Endothelial cell of umbilical vein (primary cell): ENCODE measurements around the gene ALS2. TPM values are rescaled to one million over a fixed set of nuclear protein-coding genes. Genes with fewer than 3 reads are reported as not detected.

ENCODE experiments used
- BruUV-seq: library from RNA; stranded (reverse); fragments of 400-500 nt; replicated peaks from 2 replicates; lab custom pipeline; 2021; lab: Mats Ljungman, UMichigan
- CTCF ChIA-PET: fragments of 300-600, 350-600 bp; sonication (Branson Sonifier 250); formaldehyde crosslinking; loops from one replicate; lab custom pipeline; 2021; ENCODE audit warnings: antibody characterized with exemption, inconsistent platforms; lab: Charles Lee
- POLR2A ChIA-PET: fragments of 300-600, 350-600 bp; sonication (Branson Sonifier 250); formaldehyde crosslinking; loops from one replicate; lab custom pipeline; 2021; ENCODE audit warnings: antibody characterized with exemption, inconsistent platforms; lab: Charles Lee
- DNase-seq: peaks from one replicate; pipeline ENCODE4 v3.0.0-alpha.2; 2011; ENCODE audit warnings: low read depth, low spot score
- FAIRE-seq: peaks from 2 replicates; lab custom pipeline; 2011; peaks lifted over from hg19 to GRCh38; lab: Jason Lieb, UNC
- H2AFZ ChIP-seq: 2 replicates; pipeline ENCODE4 v1.6.0; 2012; ENCODE audit warnings: low read depth, low read length, control low read depth, inconsistent platforms
- H3K27ac ChIP-seq: 2 replicates; pipeline ENCODE4 v1.5.1; 2011; ENCODE audit warnings: low read depth, mild to moderate bottlenecking, control low read depth, low read length, moderate library complexity; ENCODE audit not compliant: insufficient read depth
- H3K27me3 ChIP-seq, 2 experiments: 2 replicates each; pipeline versions ENCODE4 v1.6.0 to v1.6.1; 2011; ENCODE audit warnings: low read length in 2 of 2, mixed read lengths in 1 of 2; ENCODE audit not compliant: control insufficient read depth in 2 of 2, insufficient read depth in 2 of 2
- H3K36me3 ChIP-seq, 2 experiments: 2 replicates in 1 of 2; 3 replicates in 1 of 2; pipeline ENCODE4 v1.5.1; 2011; ENCODE audit warnings: low read length in 2 of 2, mild to moderate bottlenecking in 1 of 2, moderate library complexity in 1 of 2; ENCODE audit not compliant: control insufficient read depth in 2 of 2, insufficient read depth in 2 of 2; ENCODE audit errors: extremely low read depth in 1 of 2
- H3K4me1 ChIP-seq: 3 replicates; pipeline ENCODE4 v1.5.1; 2011; ENCODE audit warnings: mild to moderate bottlenecking, low read length; ENCODE audit not compliant: control insufficient read depth, insufficient read depth; ENCODE audit errors: extremely low read depth
- H3K4me2 ChIP-seq: 2 replicates; pipeline ENCODE4 v1.6.1; 2011; ENCODE audit warnings: low read length, control low read depth, mixed read lengths; ENCODE audit not compliant: insufficient read depth
- H3K4me3 ChIP-seq, 3 experiments: fragments of 200-600 bp in 1 of 3; sonication (generic), shearing (Covaris generic) in 1 of 3; replicated peaks in 1 of 3; 2 replicates each; pipeline ENCODE4 v1.5.1; 2011 to 2016; ENCODE audit warnings: control low read depth in 3 of 3, low read length in 3 of 3, mild to moderate bottlenecking in 2 of 3, inconsistent platforms in 1 of 3, low read depth in 1 of 3, moderate library complexity in 1 of 3; ENCODE audit not compliant: insufficient read depth in 1 of 3
- H3K79me2 ChIP-seq: 2 replicates; pipeline ENCODE4 v1.6.0; 2012; ENCODE audit warnings: low read length, inconsistent platforms; ENCODE audit not compliant: control insufficient read depth, insufficient read depth
- H3K9ac ChIP-seq: replicated peaks from 2 replicates; pipeline ENCODE3; 2011; ENCODE audit warnings: low read length, control low read depth; ENCODE audit not compliant: insufficient read depth; ENCODE audit errors: extremely low read depth
- H3K9me1 ChIP-seq: replicated peaks from 3 replicates; pipeline ENCODE4 v1.6.0; 2011; ENCODE audit warnings: mild to moderate bottlenecking, low read length; ENCODE audit not compliant: control insufficient read depth, insufficient read depth; ENCODE audit errors: extremely low read depth
- H3K9me3 ChIP-seq: replicated peaks from 2 replicates; pipeline ENCODE4 v1.5.1; 2012; ENCODE audit warnings: low read length, inconsistent platforms; ENCODE audit not compliant: control insufficient read depth, insufficient read depth
- H4K20me1 ChIP-seq: replicated peaks from 2 replicates; pipeline ENCODE3; 2011; ENCODE audit warnings: mild to moderate bottlenecking, low read length; ENCODE audit not compliant: control insufficient read depth, insufficient read depth; ENCODE audit errors: extremely low read depth
- EZH2 ChIP-seq: IDR thresholded peaks from 2 replicates; pipeline ENCODE4 v1.6.1; 2012; ENCODE audit warnings: borderline replicate concordance, low read depth, mild to moderate bottlenecking, moderate library complexity, low read length, inconsistent platforms; ENCODE audit not compliant: severe bottlenecking
- FOS ChIP-seq: IDR thresholded peaks from 2 replicates; pipeline ENCODE4 v1.6.1; 2011; ENCODE audit warnings: mild to moderate bottlenecking, low read length, moderate library complexity, borderline replicate concordance; ENCODE audit not compliant: insufficient read depth
- GATA2 ChIP-seq: IDR thresholded peaks from 2 replicates; pipeline ENCODE4 v1.7.0; 2011; ENCODE audit warnings: low read depth, mild to moderate bottlenecking, moderate library complexity, mixed read lengths, low read length; ENCODE audit not compliant: insufficient read length, insufficient read depth
- JUN ChIP-seq: IDR thresholded peaks from 2 replicates; pipeline ENCODE4 v1.6.1; 2011; ENCODE audit warnings: borderline replicate concordance, low read depth; ENCODE audit not compliant: insufficient read length, insufficient read depth
- MYC ChIP-seq: IDR thresholded peaks from one replicate; pipeline ENCODE4 v1.6.1; 2011; ENCODE audit warnings: mild to moderate bottlenecking, low read depth, low read length
- POLR2A ChIP-seq: IDR thresholded peaks from 2 replicates; pipeline ENCODE4 v1.6.1; 2012; ENCODE audit warnings: low read depth, mild to moderate bottlenecking, control low read depth, low read length
- POLR2AphosphoS5 ChIP-seq: IDR thresholded peaks from 2 replicates; pipeline ENCODE4 v1.6.1; 2012; ENCODE audit warnings: low read depth, mild to moderate bottlenecking, control low read depth, low read length, moderate library complexity; ENCODE audit not compliant: insufficient read depth
- dilution Hi-C: fragments of 300-500 bp; cut with MboI; formaldehyde crosslinking; loops from one replicate; pipeline ENCODE4 v1.15.0; 2019; ENCODE audit warnings: low sequenced_read_pairs; ENCODE audit not compliant: extremely low pct_ligation_motif_present
- intact Hi-C: fragments of 100-400 bp; cut with micrococcal nuclease; formaldehyde crosslinking; loops from one replicate; pipeline ENCODE4 v1.10.0; 2022
- polyA plus RNA-seq, 4 experiments: library from polyadenylated mRNA; depleted of rRNA in 3 of 4; stranded (reverse) in 3 of 4; unstranded in 1 of 4; fragments of >200 nt; gene quantifications; 2 replicates each; pipeline versions ENCODE4 v1.2.1 to v1.2.3, GENCODE V29; 2011 to 2012; ENCODE audit warnings: missing spikeins in 1 of 4
- total RNA-seq: library from RNA; stranded (reverse); gene quantifications from 2 replicates; pipeline ENCODE4 v1.2.3, GENCODE V29; 2021
- TF ChIP-seq, protein P1 (sequence below), 2 donors: IDR thresholded peaks; 1 replicate in 1 of 2; 2 replicates in 1 of 2; pipeline ENCODE4 v1.5.1; 2011; ENCODE audit warnings: low read length in 2 of 2, mild to moderate bottlenecking in 2 of 2, moderate library complexity in 2 of 2, control low read depth in 1 of 2, inconsistent platforms in 1 of 2, low read depth in 1 of 2; ENCODE audit not compliant: insufficient read depth in 1 of 2; ENCODE audit errors: extremely low read depth in 1 of 2
- TF ChIP-seq, protein P2 (sequence below): IDR thresholded peaks from 2 replicates; pipeline ENCODE4 v1.6.1; 2011; ENCODE audit not compliant: insufficient read depth, insufficient read length

Gene ALS2
- total and polyA plus RNA-seq, 2 donors (not counting 3 experiments of a cell fraction or from before 2014, with no cell fraction given), result 13.1 to 36.1 TPM

GRCh38 chr2:201758873-201759272, 21.9 kb downstream of the ALS2 start:
- intact Hi-C loops, result no loop called here
- BruUV-seq, result no TSS peak
- Histone ChIP-seq H4K20me1 (no peaks in the 10 kb centered on the region), H3K9me1 (no peaks in the 10 kb centered on the region), H3K4me1 (no peaks in the 10 kb centered on the region), H3K4me3 (no peak overlapping the region), H2AFZ (no peak overlapping the region), H3K4me2 (no peak overlapping the region), H3K27me3 (no peaks in the 10 kb centered on the region), H3K27ac (no peak overlapping the region), H3K36me3 (peaks cover 16 to 17% of the 10 kb centered on the region in 2 experiments), H3K9ac (no peak overlapping the region), H3K9me3 (no peaks in the 10 kb centered on the region), H3K79me2 (no peaks in the 10 kb centered on the region)
- DNase-seq, result no peak
- ChIA-PET CTCF (interaction anchor here (0.9 to 1.3 kb wide), 2 partner anchors 9 to 28 kb away, joined by 3 read pairs; no protein-coding TSS in a partner anchor), POLR2A (interaction anchor here (0.6 to 0.7 kb wide), 2 partner anchors 324 to 364 kb away, joined by 3 to 4 read pairs; no protein-coding TSS in a partner anchor)
- dilution Hi-C loops, result no loop called here
- no peak for FAIRE-seq
- TF ChIP-seq GATA2, result no peak

DNA sequence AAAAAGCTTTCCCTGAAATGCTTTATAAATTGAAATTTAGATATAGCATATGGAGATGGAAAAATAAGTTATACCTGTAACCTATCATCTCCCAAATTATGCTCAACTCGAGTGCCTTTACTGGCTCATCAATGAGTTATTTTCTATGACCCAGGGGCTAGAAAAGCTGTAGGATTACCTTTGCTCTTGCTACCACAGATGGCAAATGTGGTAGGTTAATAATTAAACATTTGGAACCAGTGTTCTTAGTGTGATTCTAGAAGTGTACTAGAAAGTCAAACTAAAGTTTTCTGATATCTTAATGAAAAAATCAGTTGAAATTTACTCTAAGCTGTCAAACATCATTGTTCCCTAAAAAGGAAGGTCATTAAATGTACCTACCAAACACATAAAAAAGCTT, 22.5 kb downstream of the ALS2 start:
- CTCF ChIA-PET, result interaction anchor here (0.9 kb wide), 1 partner anchor 9 kb away, joined by 3 read pairs; no protein-coding TSS in a partner anchor

More for the DNA sequence above, 22.5 kb downstream of the ALS2 start:
- Histone ChIP-seq H3K36me3 (peaks cover 16 to 17% of the 10 kb centered on the region in 2 experiments), H3K9me1 (no peaks in the 10 kb centered on the region), H3K79me2 (no peaks in the 10 kb centered on the region), H3K9me3 (no peaks in the 10 kb centered on the region), H3K4me3 (no peak overlapping the region), H2AFZ (no peak overlapping the region), H3K27me3 (no peaks in the 10 kb centered on the region), H3K4me2 (no peak overlapping the region), H3K4me1 (no peaks in the 10 kb centered on the region), H3K27ac (no peak overlapping the region), H4K20me1 (no peaks in the 10 kb centered on the region), H3K9ac (no peak overlapping the region)
- TF ChIP-seq EZH2 (no peak), GATA2 (no peak), MYC (no peak), POLR2A (no peak), FOS (no peak), JUN (no peak), POLR2AphosphoS5 (no peak)
- TF ChIP-seq, protein P1, sequence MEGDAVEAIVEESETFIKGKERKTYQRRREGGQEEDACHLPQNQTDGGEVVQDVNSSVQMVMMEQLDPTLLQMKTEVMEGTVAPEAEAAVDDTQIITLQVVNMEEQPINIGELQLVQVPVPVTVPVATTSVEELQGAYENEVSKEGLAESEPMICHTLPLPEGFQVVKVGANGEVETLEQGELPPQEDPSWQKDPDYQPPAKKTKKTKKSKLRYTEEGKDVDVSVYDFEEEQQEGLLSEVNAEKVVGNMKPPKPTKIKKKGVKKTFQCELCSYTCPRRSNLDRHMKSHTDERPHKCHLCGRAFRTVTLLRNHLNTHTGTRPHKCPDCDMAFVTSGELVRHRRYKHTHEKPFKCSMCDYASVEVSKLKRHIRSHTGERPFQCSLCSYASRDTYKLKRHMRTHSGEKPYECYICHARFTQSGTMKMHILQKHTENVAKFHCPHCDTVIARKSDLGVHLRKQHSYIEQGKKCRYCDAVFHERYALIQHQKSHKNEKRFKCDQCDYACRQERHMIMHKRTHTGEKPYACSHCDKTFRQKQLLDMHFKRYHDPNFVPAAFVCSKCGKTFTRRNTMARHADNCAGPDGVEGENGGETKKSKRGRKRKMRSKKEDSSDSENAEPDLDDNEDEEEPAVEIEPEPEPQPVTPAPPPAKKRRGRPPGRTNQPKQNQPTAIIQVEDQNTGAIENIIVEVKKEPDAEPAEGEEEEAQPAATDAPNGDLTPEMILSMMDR (IDR thresholded peaks at IDR 0.05; ENCODE audit: extremely low read depth in 1 of 2, insufficient read depth in 1 of 2, low read depth in 1 of 2, low read length in 2 of 2), result no peak
- TF ChIP-seq, protein P2, sequence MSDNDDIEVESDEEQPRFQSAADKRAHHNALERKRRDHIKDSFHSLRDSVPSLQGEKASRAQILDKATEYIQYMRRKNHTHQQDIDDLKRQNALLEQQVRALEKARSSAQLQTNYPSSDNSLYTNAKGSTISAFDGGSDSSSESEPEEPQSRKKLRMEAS, result no peak
- POLR2A ChIA-PET, result no interaction called here
- BruUV-seq, result no TSS peak
- FAIRE-seq, result no peak
- DNase-seq, result no peak
- dilution Hi-C loops (no loop called here), intact Hi-C loops (no loop called here)
